Measurements from ENCODE around the gene BDKRB2. TPM values are rescaled to one million over a fixed set of nuclear protein-coding genes. Genes with fewer than 3 reads are reported as not detected.

The BDKRB2 gene
- polyA plus RNA-seq, 1 donor, result 2.5 TPM

DNA sequence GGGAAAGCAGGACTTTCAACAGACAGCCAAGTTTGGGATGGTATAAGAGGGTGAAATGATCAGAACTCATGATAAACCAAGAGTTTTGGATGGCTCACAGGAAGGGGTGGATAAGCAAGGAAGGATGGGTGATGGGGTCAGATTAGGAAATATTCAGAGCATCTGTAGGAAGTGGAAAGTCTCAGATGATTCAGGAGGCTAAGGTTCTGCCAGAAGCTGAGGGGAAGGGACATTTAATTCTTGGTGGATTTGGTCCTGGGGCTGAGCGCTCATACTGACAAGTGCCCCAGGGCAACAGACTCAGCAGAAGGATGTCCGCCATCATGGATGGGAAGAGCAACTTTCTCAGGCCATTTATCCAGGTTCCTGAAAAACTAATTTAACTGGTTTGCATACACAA, 28.4 kb upstream of the BDKRB2 start:
- no peak for DNase-seq

DNA sequence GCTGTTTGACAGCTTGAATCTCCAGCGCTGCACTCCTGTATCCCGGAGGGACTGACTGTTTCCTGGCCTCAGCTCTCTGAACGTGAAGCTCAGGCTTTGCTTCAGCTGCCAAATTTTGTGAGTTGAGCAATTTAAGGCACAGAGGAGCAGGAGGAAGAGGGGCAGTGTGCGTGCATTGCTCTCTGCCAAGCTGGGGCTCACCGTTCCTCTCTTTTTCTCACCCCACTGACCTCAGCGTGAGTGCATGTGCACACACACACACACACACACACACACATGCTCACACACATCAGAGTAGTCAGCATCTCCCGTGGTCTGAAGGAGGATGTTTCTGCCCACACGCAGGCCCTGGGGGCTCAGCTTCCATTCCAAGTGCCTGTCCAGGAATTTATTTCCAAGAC, 27.8 kb upstream of the BDKRB2 start:
- no peak for DNase-seq

DNA sequence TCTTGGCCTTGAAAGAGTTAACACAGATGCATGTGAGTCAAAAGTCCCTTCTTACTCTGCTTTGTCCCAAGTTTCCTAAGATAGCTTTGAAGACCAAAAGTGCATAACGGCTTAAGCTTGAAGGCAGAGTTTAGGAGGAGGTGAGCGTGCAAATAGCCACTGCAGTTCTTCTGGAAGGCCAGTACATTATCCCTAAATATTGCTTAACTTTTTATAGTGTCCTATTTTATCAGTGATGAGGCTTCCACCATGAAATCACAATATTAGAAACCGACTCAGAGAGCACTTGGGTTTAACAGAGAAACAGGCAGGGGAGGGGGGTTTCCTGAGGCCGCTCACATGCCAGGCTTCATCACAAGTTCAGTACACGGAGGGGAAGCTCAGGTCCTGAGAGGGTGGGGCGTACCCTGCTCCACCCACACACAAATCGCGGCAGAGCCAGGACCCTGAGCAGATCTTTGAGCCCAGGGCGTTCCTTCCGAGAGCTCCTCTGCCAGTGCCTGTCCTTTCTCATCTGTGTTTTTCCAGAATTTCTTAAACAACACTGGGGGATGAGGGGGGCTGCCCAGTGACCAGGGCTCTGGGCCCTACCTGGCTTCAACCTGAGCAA, 26.8 kb upstream of the BDKRB2 start:
- DNase-seq, result no peak

DNA sequence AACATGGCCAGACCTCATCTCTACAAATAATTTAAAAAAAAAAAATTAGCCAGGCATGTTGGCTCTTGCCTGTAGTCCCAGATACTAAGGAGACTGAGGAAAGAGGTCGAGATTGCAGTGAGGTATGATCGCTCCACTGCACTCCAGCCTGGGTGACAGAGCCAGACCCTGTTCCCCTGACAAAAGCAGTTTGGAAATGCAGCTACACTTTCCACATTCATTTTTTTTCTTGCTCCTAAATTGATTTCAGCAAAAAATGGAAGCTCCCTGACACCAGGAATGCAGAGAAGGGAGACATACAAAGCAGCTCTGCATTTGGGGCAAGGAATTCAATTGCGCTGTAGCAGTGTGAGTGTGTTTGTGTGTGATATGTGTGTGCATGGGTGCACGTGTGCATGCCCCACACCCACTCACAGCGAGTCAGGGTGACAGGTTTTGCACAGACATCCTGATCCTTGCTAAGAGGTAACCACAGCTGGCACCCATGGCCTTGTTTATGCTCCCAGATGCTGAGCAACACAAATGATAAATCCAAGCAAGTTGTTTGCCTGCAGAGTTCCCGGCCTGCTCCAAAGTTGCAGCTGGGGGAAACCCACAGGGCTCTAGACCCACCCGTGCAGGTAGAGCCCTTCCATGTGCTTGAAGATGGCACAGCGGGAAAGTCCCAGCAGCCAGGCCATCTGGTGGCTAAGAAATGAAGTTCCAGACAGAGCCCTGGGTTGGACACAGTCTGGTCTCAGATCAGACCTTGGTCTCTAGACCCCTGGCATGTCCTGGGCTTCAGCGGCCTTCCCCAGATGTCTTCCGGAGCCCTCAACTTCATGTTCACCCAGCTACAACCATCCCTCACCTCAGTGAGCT, 25.9 kb upstream of the BDKRB2 start:
- DNase-seq, result no peak

DNA sequence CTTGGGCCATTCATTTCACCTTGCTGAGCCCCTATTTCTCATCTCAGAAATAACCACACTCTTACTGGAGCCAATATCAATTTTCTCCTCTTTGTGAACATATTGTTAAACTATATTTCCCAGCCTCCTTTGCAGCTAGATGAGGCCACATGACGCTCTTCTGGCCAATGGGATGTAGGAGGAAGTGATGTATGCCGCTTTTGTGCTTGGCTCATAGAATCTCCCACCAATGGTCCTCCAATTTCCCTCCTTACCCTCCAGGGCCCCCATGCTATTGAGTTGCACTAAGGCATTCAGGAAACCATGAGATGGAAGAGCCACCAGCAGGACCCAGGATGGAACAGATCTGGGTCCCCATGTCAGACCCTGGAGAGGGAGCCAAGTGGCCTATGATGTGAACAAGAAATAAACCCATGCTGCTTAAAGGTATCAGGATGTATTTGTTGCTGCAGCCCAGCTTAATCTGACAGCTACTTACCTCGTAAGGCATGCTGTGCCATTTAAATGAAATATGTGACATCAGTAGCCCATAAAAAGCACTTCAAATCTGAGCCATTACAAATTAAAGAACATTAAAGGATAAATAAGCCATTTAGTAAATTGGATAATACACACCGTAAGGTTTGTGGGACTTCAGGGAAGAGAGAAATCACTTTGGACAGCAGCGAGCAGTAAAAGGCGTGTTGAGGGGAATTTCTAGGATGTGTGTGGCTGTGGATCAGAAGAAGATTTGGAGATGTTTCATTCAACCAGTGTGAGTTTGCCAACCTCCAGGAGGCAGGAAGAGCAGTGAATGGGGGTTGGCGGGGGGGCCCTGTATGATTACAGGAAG, 24.4 kb upstream of the BDKRB2 start:
- DNase-seq, result no peak

- no peak for DNase-seq
Measured at GRCh38 chr14:96181186-96182056, 23.2 kb upstream of the BDKRB2 start.

- no peak for DNase-seq
Measured at GRCh38 chr14:96182546-96182945, 22.1 kb upstream of the BDKRB2 start.

GRCh38 chr14:96184737-96185136, 19.9 kb upstream of the BDKRB2 start:
- no peak for DNase-seq

DNA sequence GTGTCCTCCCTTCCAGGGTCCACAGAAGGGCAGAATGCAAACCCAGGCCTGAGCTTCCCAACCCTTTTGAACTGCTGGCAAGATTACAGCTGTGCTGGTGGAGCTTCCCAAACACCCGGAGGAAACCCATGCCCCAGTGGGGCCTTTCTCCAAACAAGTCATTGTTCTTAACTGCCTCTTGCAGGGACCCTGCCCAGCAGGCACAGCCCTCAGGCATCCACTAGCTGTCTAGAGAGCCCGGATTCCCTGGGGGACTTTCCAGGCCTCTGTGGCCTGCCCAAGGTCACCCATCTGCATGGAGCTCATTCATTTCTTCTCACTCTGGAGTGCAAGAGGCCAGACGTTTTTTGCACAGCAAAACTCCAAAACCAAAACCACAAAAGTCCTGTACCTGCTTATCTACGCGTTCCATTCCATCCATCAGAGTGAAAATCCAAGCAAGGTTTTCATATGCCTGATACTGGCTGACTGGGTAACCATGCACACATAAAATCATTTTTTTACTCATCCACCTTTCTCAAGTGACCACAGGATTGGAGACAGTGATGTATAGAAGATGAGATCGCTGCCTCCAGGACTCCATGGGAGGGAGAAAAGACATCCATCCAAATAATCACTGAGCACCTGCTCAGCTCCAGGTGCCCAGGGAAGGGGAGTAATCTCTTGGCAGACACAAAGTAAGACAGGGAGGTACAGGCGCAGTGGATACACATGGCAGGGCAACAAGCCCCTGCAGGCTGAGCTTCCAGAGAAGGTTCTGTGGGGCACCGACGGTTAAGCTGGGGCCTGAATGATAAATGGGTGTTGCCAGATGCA, 17.2 kb upstream of the BDKRB2 start:
- no peak for DNase-seq

DNA sequence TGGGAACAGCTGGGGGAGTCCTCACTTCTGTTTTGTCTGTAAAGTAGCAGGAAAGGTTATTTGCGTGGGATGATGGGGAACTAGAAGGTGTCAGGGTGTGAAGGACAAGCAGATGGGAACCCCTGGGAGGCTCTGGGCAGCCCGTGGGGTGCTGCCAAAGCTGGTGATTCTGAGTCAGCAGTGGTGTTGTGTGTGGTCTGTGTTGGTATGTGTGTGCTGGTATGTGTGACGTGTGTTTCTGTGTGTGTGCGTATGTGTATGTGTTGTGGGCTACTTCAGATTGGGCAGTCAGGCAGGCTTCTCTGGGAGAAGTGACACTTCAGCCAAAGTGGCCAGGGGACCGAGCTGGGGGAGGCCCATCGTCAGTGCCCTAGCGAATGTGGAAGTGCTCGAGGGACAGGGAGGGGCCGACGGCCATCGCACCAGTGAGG, 15.3 kb upstream of the BDKRB2 start:
- DNase-seq, result no peak

- DNase-seq, result no peak
Measured at GRCh38 chr14:96191353-96191752, 13.3 kb upstream of the BDKRB2 start.

GRCh38 chr14:96191841-96192462, 12.7 kb upstream of the BDKRB2 start:
- no peak for DNase-seq

DNA sequence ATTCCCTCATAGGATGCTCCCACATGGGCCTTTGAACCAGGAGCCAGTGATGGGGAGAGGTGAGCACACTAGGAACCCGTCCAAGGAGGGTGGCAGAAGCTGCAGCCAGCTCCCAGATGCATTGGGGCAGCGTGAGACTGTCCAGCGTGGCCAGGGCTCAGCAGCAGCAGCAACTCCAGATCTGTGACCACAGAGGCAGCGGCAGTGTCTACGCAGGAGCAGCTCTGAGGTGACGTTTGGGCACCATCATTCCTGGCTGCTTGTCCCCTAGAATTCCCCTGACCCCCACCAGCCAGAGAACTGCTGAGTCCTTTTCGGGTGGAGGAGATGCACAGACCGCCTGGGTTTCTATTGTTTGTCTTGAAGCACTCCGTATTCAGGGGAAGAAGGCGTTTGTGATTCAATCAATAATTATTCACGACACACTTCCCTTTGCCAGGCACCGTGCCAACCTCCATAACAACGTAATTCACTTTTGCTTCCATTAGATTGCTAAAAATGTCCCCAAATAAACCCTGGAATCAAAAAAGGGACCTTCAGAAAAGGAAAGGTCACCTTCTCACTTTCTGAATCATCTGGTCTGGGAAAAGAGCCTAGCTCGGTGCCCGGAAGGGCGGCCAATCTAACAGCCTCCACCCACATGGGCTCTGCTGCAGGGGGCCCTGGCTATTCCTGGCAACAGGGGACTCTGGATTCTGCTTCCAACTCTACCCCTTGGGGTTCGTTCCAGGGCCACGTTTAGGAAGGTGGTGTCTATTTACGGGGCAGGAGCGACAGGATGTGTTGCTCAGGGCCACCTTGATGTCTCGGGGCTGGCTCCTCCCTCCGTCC, 11.4 kb upstream of the BDKRB2 start:
- DNase-seq, result no peak

DNA sequence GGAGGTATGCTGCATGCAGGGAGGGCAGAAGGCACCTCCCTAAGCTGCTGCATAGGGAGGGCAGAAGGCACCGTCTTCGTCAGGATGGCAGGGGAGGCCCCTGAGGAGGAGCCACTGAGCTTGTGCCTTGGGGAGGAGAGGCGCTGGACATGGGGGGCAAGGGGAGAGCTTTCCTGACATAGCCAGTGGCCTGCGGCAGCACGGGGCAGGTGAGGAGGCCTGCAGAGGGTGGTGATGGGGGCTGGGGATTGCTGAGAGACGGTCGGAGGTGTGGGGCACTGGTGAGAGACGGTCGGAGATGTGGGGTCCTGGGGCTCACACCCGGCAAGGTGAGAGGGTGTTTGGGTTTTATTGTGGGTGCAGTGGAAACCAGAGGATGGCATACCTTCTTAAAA, 10.4 kb upstream of the BDKRB2 start:
- no peak for DNase-seq

DNA sequence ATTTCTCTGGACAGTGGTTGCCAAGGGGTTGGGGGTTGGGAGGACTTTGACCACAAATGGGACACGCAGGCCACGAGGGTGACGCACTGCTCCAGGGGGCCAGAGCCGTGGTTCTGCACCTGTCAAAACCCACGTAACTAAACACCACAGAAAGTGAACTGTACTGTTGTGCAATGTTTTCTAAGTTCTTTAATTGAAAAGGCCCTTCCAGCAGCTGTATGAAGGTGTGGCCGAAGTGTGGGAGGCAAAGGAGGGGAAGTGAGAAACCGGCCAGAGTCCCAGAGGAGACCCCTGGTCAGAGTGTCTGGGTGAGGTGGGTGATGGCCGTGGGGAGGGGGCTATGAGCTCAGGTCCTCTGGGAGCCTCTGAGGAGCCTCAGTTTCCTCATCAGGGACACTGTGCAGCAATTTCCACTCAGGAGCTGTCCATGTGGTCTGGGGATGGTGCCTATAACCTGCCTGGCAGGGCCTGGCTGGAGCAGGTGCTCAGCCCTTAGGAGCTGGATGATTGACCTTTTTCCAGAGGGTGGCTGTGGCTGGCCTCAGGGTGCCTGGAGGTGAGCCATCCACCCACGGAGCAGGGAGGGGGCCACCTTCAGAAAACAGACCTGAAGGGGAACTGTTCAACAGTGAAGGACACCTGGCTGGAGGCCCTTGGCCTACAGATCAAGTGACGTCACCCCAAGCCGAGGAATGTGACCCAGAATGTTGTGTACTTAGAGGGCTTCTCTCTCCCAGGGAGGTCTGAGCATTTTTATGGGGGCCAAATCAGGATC, 9.8 kb upstream of the BDKRB2 start:
- DNase-seq, result no peak

DNA sequence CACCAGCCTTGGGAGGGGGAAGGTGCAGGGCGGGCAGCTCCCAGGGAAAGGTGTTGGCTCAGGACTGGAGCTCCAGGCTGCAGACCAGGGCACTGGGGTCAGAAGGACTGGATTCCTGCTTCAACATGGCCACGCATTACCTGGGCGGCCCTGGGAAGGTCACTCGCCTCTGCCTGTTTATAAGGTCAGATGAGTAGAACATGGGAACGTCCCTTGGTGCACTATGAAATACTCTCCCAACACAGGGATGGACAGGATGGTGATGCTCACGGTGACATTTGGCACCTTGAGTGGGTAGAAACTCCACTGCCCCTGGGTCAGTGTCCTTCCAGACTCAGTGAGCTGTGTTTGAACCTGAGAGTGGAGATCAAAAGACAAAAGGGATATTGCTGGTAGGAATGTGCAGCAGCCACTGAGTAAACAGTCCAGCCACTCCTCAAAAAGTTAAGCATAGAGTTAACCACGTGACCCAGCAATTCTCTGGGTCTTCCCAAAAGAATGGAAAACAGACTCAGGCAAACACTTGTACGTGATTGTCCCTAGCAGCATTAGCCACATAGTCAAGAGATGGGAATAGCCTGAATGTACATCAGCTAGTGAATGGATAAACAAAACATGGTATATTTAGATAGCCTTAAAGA, 9.1 kb upstream of the BDKRB2 start:
- no peak for DNase-seq

DNA sequence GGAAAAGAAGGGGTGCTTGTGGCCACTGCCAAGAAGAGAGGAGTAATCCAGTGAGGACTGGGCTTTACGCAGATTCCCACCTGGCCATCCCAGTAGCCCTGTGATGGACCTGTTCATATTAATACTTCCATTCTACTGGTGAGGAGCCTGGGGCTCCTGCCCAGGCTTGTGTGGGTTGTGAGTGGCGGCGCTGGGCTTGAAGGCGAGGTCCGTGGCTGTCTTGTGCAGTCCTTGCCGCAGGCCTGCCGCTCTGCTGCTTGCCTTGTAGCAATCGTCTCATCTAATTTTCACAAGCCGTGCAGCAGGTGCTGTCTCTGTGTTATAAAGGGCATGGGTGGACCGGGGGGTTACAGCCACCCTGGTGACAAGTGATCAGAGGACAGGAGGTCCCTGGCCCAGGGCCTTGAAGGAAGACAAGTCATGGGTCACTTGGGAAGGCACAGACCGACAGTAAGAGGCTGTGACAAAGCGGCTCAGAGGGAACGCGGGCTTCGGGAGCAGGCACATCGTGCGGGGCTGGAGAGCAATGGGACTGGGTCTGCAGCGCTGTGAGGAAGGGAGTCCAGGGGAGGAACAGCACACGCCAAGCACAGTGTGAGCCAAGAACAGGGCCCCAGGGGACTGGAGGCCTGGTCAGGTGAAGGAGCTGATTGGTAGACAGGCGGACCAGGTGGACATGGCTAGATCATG, 7.3 kb upstream of the BDKRB2 start:
- no peak for DNase-seq

DNA sequence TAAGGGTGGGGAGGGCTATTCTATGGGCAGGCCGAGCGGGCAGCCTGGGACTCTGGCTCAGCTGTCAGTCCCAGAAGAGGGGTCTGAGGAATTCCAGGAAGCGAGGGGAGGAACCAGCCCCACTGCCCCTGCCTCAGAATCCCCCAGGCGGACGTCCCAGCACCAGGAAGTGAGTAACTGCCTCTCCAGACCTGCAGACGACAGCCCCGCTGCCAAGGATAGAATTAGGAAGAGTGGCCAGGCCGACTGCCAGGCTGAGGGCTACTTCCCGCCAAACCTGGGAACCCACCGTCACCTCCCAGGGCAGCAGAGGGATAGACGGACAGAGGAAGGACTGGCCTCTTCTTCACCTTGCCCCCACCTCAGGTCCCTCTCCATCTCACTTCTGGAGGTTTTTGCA, 6.7 kb upstream of the BDKRB2 start:
- no peak for DNase-seq

All from left kidney (tissue), 2 donors.